ENCODE results near the gene OR7G1. TPM values are rescaled to one million over a fixed set of nuclear protein-coding genes. Genes with fewer than 3 reads are reported as not detected.

The OR7G1 gene
- total and polyA plus RNA-seq, 10 of the 15 experiments (the other 5 are each of a cell fraction or from before 2014, with no cell fraction given) = not detected

- Histone ChIP-seq H3K79me2 (ENCODE audit: control insufficient read depth, insufficient read depth, low read length) (no peaks in the 10 kb centered on the region), H2AFZ (ENCODE audit: control insufficient read depth, low read depth, low read length) (no peak overlapping the region), H3K27ac (ENCODE audit: control insufficient read depth, insufficient read depth) (no peak overlapping the region), H3K4me1 (ENCODE audit: control insufficient read depth, insufficient read depth, low read length) (no peaks in the 10 kb centered on the region), H3K9me3 (replicated peaks; ENCODE audit: control insufficient read depth, insufficient read depth, low read length) (peaks cover 26% of the 10 kb centered on the region), H3K4me2 (ENCODE audit: control insufficient read depth, insufficient read depth) (no peak overlapping the region), H3K36me3 (ENCODE audit: control insufficient read depth in 2 of 2, insufficient read depth in 2 of 2, low read length in 1 of 2) (peaks cover 20 to 27% of the 10 kb centered on the region in 2 experiments), H3K4me3 (no peak overlapping the region), H4K20me1 (ENCODE audit: control insufficient read depth, insufficient read depth) (no peaks in the 10 kb centered on the region), H3K9ac (ENCODE audit: control insufficient read depth, insufficient read depth, low read length) (no peak overlapping the region), H3K27me3 (replicated peaks in 1 of 2; ENCODE audit: control insufficient read depth in 2 of 2, insufficient read depth in 2 of 2, low read length in 1 of 2) (no peaks in the 10 kb centered on the region)
- TF ChIP-seq RB1 (IDR thresholded peaks at IDR 0.05; ENCODE audit: borderline replicate concordance) (no peak), HDAC6 (IDR thresholded peaks at IDR 0.05; ENCODE audit: unreplicated experiment) (no peak), BCL11A (IDR thresholded peaks at IDR 0.05; ENCODE audit: low read depth, low read length) (no peak), ZSCAN29 (IDR thresholded peaks at IDR 0.05) (no peak), SIX5 (IDR thresholded peaks at IDR 0.05; ENCODE audit: low read depth, low read length, severe bottlenecking) (no peak), EGR1 (IDR thresholded peaks at IDR 0.05; ENCODE audit: borderline replicate concordance in 1 of 2, low read depth in 2 of 2, low read length in 2 of 2) (no peak), BCL3 (IDR thresholded peaks at IDR 0.05; ENCODE audit: borderline replicate concordance, insufficient read depth, low read depth, low read length, poor library complexity, severe bottlenecking) (no peak)
- TF ChIP-seq, protein P1, sequence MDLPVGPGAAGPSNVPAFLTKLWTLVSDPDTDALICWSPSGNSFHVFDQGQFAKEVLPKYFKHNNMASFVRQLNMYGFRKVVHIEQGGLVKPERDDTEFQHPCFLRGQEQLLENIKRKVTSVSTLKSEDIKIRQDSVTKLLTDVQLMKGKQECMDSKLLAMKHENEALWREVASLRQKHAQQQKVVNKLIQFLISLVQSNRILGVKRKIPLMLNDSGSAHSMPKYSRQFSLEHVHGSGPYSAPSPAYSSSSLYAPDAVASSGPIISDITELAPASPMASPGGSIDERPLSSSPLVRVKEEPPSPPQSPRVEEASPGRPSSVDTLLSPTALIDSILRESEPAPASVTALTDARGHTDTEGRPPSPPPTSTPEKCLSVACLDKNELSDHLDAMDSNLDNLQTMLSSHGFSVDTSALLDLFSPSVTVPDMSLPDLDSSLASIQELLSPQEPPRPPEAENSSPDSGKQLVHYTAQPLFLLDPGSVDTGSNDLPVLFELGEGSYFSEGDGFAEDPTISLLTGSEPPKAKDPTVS (IDR thresholded peaks at IDR 0.05; ENCODE audit: low read depth, low read length) = no peak
- CTCF ChIA-PET = no interaction called here
- ATAC-seq (no peak), FAIRE-seq (no peak), DNase-seq (ENCODE audit: low read depth, low spot score) (no peak)
- no TSS peak for BruUV-seq (replicated peaks)
- RAD21 ChIA-PET (ENCODE audit: unreplicated experiment) = no interaction called here
- POLR2A ChIA-PET = no interaction called here
- intact Hi-C loops (cut with micrococcal nuclease; ENCODE audit: unreplicated experiment) = no loop called here
- WGBS (ENCODE audit: insufficient coverage, insufficient replicate concordance, low lambda C conversion rate, missing lambda C conversion rate) = 97% methylated on average over 3 of the region's 3 CpGs
- SMC1A ChIA-PET (ENCODE audit: uncharacterized antibody, unreplicated experiment) = no interaction called here
- in situ Hi-C loops (cut with MboI) = no loop called here
Measured at GRCh38 chr19:9165261-9165660, 49.7 kb upstream of the OR7G1 start.
